Brain pericyte (primary cell): ENCODE data around the gene TRPM2.
"Not testable (repeated sequence)": the region's sequence is repeated elsewhere in the genome, so short reads cannot be mapped to it uniquely, and the experiment has no call there.

Source experiments
- DNase-seq: peaks from one replicate; pipeline ENCODE4 v3.0.0-alpha.2; 2012; ENCODE audit warnings: low read depth, low spot score

TRPM2 gene

DNA sequence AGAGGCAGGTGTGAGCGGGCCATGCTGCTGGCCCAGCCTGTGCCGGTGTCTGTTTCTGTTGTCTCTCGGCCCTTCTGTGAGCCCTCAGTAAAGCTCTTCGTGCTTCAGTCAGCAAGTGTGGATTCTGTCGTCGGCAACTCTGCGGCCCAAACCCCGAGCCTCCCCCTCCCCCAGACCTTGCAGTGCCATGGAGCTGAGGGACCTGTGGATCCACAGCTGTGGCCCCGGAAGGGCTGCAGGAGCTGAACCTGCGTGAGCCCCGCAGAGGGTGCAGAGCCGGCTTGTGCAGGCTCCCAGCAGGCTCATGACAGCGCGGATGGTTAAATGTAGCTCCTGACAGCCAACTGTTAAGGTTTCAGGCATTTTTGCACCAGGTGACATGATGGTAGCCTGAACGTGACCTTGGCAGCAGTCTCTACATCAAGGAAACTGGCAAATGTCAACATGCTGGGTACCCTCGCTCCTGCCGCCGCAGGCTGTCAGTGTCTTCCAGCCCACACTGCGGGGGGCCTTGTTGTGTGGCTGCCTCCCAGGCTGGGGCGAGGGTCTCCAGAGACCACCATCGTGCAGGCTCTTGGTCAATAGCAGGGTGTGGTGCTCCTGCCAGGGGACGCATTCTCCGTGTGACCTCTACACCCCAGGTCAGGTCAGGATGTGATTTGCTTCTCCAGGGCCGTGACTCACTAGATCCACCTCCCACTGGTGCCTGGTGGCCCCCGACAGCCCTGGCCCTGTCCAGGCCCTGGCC, 108.8 kb downstream of the TRPM2 start:
- no peak for DNase-seq

DNA sequence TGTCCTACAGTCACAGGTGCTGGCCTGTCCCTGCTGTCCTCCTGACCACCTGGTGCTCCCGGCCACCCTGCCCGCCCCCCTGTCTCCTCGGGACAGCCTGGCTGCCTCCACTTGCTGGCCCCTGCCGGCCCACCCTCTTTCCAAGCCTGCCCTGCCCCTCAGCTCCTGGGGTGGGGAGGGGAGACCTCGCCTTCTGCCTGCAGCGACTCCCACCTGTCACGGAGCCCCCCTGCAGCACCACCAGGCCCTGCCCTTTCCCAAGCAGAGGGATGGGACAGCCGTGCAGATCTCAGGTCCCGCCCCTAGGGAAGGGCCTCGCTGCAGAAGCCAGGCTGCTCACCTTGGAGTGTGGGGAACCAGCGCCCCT, 109.4 kb downstream of the TRPM2 start:
- no peak for DNase-seq

DNA sequence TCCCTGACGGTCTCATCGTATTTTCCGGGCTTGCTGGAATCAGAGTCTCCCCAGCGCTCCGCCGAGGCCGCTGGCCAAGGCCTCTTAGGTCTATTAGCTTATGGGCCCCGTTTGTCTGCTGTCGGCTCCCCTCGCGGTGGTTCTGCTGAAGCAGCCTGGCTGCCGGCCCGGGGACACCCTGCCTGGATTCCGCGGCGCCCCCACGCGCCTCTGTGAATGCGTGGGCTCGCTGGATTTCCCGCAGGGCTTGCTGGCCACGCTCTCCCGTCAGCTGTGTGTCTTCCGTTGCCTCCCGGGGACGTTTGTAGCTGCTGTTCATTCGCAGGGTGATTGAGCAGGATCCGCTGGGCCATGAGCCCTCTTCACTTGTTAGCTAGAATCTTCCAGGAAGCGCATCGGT, 110.3 kb downstream of the TRPM2 start:
- no peak for DNase-seq

DNA sequence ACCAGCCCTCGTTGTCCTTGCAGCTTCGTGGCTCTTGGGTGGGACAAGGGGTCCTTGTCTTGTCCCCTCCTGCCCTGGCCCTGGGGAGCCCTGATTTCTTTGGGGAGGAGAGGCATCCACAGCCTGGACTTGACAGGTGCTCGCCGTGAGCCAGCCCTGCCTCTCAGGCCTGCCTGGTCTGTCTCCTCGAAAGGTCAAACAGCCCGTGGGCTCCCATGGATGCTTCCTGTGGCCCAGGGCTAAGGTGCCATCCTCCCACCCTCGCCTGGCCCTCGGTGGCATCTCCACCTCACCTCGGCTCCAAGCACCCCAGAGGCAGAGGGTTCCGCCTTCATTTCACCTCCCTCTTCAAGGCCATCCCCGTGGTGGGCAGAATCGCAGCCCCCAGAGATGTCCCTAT, 110.9 kb downstream of the TRPM2 start:
- no peak for DNase-seq

DNA sequence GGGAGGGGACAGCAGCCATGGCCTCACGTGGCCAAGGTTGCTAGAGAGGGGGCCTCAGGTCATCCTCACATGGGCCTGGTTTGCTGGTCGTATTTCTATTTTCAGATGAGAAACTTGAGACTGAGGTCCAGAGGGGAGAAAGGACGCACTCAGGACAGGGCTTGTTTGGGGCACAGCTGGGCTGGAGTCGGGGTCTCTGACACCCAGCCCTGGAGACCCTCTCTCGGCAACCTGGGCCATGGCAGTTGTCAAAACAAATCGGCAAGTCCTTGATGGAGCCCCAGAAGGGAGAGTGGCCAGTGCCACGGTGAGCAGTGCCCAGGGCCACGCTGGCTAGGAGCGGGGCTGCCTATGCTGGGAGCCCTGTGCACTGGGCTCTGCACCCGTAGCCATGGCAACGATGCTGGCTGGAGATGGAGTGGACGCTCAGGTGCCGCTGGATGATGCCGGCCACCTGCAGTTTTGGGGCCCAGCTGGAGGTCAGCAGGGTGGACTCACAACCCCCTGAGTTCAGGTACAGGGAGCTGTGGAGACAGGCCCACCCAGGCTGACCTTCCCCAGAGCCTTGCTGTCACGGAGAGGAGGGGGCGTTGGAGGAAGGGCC, 113.0 kb downstream of the TRPM2 start:
- DNase-seq: no peak

DNA sequence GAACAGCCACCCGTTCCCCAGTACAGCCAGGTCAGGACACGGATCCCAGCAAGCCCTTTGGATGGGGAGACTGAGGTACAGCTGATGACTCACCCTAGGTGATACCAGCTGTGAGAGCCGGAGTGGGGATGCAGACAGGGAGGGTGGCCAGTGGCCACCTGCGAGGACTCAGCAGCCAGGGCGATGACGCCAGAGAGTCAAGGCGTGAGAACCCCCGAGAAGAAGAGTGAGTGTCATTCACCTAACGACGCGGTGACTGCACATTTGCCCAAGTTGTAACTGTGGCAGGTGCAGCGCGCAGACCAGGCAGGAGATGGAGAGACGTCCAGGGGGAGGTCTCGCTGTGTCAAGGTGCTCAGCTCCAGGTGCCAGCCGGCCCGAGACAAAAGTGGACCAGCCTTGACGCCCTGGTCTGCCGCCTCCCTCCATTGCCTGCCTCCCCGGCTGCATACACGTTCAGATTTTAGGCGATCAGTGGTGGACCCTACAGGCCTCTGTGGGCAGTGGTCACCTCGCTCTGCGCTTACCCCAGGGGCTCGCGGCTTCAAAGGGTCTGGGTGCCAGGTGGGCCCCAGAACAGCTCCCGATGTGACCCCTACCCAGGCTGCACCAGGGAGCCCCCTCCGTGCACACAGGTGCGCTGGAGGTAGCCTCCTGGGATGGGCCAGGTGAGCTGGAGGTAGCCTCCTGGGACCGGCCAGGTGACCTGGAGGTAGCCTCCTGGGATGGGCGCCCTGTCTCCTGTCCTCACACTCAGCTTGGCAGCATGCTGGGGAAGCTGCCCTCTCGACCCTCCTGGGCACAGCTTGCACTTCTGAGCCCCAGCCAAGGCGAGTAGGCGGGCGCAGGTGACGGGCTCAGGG, 113.8 kb downstream of the TRPM2 start:
- DNase-seq: no peak

DNA sequence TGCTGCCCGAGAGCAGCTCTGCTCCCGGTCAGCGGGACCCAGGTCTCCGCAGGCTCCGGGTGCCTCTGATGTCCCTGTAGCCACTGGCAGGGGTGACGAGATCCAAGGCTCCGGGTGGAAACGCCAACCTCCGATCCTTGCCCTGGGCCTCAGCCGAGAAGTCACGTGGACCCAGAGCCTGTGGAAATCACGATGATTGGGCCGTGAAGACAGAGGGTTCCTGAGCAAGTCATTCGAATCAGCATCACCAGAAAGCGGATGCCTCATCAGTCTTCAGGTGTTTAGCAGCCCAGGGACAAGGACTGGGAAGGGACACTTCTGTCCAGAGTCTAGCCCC, 114.4 kb downstream of the TRPM2 start:
- DNase-seq: no peak

DNA sequence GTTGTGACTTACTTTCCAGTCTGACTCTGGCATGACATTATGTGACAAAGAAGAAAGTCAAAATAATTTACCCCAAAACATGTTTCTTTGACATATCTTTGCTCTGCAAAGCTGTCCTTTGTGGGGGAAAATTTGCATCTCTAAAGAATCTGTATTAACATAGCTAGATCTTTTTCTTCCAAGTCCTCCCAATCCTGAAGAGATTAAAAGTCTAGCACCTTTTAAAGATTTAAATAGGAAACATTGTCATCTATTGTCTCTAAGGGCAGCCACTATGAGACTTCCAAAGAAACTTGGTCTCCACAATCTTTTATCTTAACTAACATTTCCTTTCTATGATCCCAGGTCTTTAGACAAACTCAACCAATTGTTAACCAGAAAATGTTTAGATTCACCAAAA, 117.9 kb downstream of the TRPM2 start:
- DNase-seq: no peak

DNA sequence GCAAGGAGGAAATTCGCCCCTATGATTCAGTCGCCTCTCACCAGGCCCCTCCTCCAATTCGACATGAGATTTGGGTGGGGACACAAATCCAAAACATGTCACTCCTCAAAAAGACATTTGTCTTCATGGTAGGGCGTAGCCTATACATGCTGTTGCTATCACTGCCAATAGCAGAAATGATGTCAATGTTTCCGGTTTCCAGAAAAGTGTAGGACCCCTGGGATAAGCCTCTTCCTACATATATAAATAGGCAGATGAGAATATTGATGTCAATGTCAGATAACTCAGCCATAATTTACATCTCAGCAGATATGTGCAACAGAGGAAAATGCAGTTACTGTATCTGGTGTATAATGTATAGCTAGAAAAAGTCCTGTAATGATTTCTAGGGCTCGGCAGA, 118.6 kb downstream of the TRPM2 start:
- DNase-seq: no peak

DNA sequence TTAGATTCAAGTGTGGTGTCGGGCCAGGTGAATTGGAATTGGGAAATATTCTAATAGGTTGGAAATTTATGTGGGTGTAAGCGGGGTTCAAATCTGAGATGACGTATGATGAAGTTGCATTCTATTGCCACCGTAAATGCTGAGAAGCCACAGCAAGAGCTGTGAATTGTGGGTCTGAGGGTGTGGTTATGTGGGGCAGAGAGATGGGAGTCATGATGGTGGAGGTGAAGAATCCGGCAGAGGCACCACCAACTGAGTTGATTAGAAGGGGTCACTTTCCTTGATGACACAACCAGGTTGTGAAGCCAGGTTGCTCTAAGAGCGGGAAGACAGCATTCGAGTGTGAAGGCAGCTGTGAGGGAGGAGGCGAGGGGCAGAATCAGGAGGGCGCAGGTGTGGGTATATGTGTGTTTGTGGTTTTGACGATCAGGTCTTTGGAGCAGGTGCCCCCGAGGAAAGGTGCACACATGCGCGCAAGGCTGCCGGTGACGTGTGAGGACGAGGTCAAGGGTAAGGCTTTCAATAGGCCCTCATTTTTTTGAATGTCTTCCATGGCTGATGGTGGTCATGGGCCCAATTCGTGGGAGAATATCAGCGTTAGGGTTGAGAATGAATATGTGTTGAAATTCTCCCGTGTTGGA, 120.6 kb downstream of the TRPM2 start:
- no peak for DNase-seq

DNA sequence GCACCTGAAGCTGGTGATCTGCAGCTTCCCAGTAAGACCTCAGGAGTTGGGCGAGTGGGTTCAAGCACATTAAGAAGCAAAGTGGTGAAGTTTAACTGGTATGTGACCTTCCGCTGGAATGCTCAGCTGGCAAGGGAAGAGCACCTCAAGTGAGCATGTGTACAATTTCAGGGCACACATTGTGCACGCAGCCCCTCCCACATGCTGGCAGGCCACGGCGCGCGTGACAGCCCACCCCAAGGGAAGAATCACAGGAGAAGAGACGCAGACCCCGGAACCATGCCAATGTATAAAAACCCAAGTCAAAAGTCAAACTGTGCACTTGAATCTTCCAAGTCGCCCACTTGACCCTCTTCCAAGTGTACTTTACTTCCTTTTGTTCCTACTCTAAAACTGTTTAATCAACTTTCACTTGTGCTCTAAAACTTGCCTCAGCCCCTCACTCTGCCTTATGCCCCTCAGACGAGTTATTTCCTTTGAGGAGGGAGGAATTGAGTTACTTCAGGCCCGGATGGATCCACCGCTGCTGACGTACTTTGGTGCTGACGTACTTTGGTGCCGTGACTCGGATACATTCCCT, 121.9 kb downstream of the TRPM2 start:
- DNase-seq: no peak

DNA sequence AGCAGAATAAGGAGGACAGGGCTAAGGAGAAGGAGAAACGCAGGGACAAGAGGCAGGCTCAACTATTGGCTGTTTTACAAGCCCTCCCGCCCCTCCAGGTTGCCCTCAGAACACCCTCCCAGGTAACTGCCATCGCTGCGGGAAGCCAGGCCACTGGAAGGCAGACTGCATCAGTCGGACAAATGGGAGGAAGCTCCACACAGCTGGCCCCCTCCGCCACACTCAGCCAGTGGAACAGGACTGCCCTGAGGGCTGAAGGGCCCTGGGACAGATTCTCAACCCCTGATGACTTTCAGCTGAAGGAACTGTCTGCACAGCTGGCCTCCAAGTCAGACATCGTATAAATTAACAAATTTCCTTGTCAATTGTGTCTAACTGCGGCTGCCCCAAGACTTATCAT, 123.7 kb downstream of the TRPM2 start:
- no peak for DNase-seq

DNA sequence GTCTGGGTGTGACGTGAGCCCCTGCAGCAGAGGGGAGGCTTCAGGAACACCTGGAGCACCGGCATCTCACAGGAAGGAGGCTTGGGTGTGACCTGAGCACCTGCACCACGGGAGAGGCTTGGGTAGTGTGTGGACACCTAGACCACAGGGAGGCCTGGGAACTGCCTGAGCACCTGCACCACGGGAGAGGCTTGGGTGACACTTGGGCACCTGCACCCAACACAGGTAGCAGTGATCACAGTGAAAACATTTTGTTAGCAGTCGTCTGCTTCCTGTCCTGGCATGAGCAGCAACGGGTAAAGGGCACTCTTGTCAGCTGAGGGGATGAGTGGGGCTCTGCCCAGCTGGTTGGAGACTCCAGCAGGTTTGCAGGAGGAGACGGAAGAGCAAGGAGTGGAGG, 124.3 kb downstream of the TRPM2 start:
- no peak for DNase-seq

DNA sequence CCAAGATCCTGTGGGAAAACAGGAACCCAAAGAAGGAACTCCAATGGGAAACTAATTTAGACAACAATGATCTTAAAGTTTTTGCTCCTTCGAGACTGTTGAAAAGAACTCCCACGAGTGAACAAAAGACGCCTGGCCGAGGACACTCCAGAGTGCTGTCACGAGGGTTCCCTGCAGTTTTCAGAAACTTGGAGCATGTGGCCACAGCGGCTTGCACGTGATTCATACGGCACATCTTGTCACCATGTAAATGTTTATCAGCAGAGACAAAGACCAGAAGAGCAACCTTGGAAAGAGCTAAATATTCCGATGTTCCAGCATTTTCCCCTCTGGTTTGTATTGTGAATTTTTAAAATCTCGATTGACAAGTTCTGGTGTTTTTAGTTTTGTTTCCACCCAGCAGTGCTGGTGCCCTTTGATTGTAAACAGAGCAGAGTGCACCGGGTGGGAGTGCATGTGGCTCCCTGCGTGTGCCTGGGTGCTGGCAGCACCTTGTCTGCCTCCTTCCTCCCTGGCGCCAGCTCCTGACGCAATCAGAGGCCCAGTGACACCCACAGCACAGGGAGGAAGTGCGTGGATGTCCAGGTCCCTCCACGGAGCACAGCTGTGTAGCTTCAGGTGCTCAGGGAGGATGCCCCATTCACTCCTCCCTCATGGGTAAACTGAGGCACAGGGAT, 124.8 kb downstream of the TRPM2 start:
- no peak for DNase-seq

DNA sequence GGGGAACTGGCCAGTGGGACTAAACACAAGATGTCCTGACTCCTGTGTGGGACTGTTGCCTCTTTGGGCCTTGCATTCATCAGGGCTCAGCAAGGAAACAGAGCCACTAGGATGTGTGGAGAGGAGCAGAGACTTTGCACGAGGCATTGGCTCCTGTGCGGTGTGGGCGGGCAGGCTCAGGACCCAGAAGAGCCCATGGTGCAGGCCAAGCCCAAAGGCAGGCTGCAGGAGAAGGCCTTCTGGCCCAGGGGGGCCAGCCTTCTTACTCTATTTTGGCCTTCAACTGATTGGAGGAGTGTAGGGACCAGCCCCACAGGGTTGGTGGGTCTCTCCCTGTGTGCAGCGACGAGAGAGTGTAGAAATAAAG, 125.4 kb downstream of the TRPM2 start:
- no peak for DNase-seq

DNA sequence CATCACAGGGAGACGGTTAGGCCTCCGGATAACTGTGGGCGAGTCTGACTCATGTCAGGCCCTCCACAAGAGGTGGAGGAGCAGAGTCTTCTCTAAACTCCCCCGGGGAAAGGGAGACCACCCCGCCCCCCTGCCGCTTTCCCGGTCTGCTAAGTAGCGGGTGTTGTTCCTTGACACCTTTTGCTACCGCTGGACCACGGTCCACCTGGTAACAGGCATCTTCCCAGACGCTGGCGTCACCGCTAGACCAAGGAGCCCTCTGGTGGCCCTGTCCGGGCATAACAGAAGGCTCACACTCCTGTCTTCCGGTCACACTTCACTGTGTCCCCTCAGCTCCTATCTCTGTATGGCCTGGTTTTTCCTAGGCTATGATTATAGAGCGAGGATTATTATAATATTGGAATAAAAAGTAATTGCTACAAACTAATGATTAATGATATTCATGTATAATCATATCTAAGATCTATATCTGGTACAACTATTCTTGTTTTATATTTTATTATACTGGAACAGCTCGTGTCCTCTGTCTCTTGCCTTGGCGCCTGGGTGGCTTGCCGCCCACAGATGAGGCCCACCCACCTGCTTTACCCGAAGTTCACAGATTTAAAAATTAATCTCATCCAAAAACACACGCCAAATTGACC, 126.3 kb downstream of the TRPM2 start:
- not testable (repeated sequence) for DNase-seq

DNA sequence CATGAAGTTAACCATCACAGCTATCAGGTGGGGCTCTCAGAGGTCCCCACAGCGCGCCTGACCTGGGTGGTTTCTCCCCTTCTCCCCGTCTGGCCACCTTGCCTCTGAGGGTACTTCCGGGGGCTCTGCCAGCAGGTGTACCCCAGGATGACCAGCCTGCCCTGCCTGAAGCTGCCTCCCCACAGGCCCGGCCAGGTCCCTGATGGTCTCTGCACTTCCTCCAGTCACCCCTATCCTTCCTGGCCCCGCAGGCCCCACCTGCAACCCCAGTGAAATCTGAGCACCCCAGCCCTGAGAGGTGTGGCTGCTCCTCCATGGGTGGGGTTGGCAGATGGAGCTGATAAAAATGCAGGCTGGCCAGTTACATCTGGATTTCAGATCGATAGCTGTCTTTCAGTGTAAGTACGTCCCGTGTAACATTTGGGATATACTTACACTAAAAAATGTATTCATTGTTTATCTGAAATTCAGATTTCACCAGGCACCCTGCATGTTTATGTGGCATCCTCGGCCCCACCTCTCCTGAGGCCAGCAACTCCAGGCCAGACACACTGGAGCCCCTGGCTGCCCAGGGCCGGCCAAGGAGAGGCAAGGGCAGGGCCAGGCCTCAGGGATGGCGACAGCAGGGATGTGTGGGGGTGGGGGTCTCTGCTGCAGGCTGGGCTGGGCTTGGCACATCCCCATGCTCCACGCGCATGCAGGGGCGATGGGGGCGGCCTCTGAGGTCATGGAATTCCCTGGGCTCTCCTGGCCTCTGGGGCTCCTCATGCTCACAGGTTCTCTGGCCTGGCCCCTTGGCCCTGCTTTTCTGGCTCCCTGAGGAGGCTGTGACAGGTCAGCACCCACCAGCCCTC, 127.0 kb downstream of the TRPM2 start:
- no peak for DNase-seq

DNA sequence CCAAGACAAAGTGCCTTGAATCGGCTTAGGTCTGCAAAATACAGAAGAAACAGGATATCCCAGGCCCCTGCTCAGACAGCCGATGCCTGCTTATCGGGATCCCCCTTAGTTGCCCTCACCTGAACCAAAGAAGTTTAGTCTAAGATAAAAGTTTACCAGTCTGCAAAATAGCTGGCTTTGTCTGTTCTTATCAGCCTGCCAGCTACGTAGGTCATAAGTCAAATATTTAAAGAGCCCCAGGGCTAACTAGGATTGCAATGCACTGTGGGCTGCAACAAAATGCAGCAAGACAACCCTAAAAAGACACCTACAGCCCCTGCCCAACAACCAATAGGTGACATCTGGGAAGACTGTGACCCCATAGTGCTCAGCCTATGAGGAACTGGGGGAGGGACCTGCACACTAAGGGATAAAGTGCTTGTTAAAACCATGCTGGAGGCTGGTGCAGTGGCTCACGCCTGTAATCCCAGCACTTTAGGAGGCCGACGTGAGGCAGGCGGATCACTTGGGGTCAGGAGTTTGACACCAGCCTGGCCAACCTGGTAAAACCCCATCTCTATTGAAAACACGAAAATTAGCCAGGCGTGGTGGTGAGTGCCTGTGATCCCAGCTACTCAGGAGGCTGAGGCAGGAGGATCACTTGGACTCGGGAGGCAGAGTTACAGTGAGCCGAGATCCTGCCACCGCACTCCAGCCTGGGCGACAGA, 129.3 kb downstream of the TRPM2 start:
- DNase-seq: no peak
